ENCODE data around the gene OSCP1. TPM values are rescaled to one million over a fixed set of nuclear protein-coding genes. Genes with fewer than 3 reads are reported as not detected.

The OSCP1 gene
- total and polyA plus RNA-seq, 4 donors = 16.9 to 31.4 (median 23.2) TPM

DNA sequence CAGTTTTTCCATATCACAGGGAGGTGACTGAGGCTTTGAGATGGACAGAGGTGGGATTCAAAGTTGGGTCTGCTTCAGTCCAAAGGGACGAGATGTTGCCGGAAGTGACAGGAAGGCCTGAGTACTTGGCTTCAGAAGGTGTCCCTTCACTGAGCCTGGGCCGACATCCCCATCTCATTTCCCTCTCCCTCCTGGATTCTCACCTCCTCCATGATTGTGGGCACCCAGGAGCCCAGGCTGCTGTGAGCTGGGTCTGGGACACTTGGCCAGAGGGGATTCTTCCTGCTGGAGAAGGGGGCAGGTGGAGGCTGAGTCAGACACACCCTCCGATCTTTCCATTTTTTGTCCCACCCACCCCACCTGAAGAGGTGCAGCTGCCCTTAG is 16.8 kb upstream of the OSCP1 start:
- H3K36me3 ChIP-seq (ENCODE audit: control insufficient read depth in 4 of 4, insufficient read depth in 4 of 4, low read length in 4 of 4) = peaks cover 0 to 4% (median 4%) of the 10 kb centered on the region in 4 donors
- no peaks in the 10 kb centered on the region for H3K9me3 ChIP-seq (ENCODE audit: control insufficient read depth in 4 of 4, insufficient read depth in 3 of 4, low read length in 3 of 4)
- ATAC-seq (ENCODE audit: insufficient read depth, low FRiP score) (no peak), DNase-seq (no peak)
- H3K4me3 ChIP-seq = no peak overlapping the region
- no peaks in the 10 kb centered on the region for H3K27me3 ChIP-seq (ENCODE audit: control insufficient read depth in 3 of 3, insufficient read depth in 3 of 3, low read length in 2 of 3)
- H3K4me1 ChIP-seq (ENCODE audit: control insufficient read depth in 5 of 5, insufficient read depth in 5 of 5, low read length in 5 of 5) = peaks cover 0 to 12% (median 3%) of the 10 kb centered on the region in 5 donors
- H3K27ac ChIP-seq (ENCODE audit: low read depth in 1 of 2, low read length in 1 of 2) = no peak overlapping the region
- TF ChIP-seq, protein P1, sequence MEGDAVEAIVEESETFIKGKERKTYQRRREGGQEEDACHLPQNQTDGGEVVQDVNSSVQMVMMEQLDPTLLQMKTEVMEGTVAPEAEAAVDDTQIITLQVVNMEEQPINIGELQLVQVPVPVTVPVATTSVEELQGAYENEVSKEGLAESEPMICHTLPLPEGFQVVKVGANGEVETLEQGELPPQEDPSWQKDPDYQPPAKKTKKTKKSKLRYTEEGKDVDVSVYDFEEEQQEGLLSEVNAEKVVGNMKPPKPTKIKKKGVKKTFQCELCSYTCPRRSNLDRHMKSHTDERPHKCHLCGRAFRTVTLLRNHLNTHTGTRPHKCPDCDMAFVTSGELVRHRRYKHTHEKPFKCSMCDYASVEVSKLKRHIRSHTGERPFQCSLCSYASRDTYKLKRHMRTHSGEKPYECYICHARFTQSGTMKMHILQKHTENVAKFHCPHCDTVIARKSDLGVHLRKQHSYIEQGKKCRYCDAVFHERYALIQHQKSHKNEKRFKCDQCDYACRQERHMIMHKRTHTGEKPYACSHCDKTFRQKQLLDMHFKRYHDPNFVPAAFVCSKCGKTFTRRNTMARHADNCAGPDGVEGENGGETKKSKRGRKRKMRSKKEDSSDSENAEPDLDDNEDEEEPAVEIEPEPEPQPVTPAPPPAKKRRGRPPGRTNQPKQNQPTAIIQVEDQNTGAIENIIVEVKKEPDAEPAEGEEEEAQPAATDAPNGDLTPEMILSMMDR (IDR thresholded peaks at IDR 0.05; ENCODE audit: control extremely low read depth, extremely low read depth) = no peak
- H3K9ac ChIP-seq (ENCODE audit: insufficient read depth in 1 of 2, low read length in 2 of 2) = no peak overlapping the region
- WGBS, 2 donors = 95 to 96% methylated on average over 4 of the region's 4 CpGs

DNA sequence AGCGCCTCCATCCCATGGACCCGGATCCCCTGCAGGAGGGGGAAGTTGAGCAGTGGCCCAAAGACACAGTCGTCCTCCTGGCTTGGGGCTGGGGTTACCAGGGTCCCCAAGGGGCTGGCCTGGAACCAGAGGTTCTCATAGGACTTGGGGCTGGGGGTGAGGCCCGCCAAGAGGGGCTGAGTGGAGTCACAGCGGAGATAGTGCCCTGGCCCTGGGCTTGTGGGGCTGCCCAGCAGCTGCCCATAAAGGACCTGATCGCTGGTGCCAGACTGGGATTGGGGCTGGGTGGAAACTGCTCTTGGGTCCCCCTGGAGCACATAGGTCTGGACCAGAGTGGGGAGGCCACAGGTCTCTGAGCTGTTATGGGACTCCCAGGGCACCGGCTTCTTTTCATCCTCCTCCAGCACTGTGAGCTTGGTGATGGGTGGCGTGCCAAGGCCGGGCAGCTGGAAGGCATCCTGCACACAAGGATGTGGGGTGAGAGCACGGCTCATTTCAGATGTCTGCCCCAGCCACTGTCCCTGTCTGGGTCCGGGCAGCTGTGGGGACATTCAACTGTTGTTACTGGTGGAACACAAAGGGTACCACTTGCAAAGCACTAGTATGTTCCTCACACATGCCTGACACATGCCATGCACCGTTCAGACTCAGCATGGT is 16.2 kb upstream of the OSCP1 start:
- Histone ChIP-seq H3K4me3 (no peak overlapping the region), H3K9me3 (ENCODE audit: control insufficient read depth in 4 of 4, insufficient read depth in 3 of 4, low read length in 3 of 4) (no peaks in the 10 kb centered on the region), H3K9ac (ENCODE audit: insufficient read depth in 1 of 2, low read length in 2 of 2) (no peak overlapping the region), H3K27me3 (ENCODE audit: control insufficient read depth in 3 of 3, insufficient read depth in 3 of 3, low read length in 2 of 3) (no peaks in the 10 kb centered on the region), H3K36me3 (ENCODE audit: control insufficient read depth in 4 of 4, insufficient read depth in 4 of 4, low read length in 4 of 4) (peaks cover 3 to 7% (median 5%) of the 10 kb centered on the region in 4 donors), H3K4me1 (ENCODE audit: control insufficient read depth in 5 of 5, insufficient read depth in 5 of 5, low read length in 5 of 5) (peaks cover 0 to 12% (median 3%) of the 10 kb centered on the region in 5 donors), H3K27ac (ENCODE audit: low read depth in 1 of 2, low read length in 1 of 2) (no peak overlapping the region)
- TF ChIP-seq, protein P1 (IDR thresholded peaks at IDR 0.05; ENCODE audit: control extremely low read depth, extremely low read depth) = no peak
- WGBS, 2 donors = 86 to 89% methylated on average over 12 of the region's 12 CpGs
- ATAC-seq (ENCODE audit: insufficient read depth, low FRiP score) (no peak), DNase-seq (no peak)

DNA sequence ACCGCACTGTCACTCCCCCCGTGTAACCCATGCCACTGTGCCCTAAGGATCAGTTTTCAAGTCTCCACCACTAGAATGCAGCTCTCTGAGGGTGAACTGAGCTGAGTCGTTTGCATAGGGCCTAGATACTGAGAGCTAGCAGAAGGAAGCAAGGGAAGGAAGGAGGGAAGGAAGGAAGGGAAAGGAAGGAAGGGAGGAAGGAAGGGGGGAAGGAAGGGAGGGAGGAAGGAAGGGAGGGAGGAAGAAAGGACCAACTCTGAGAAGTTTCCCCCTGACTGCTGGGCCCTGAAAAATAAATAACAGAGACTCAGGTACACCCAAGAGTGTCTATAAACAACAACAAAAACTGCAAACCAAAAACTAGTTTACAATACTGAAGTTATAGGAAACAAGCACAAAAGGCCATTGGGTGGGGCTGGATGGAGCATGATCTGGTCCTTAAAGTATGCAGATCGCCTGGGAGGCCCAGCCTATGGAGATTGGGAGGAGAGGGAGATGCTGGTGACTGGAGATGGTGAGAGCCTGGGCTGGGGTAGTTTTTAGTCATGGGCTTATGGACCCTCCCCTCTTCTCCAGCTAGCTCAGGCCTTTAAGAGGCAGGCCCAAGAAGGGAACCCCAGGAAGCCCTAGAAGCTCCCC is 15.6 kb upstream of the OSCP1 start:
- Histone ChIP-seq H3K4me3 (no peak overlapping the region), H3K9ac (ENCODE audit: insufficient read depth in 1 of 2, low read length in 2 of 2) (no peak overlapping the region), H3K36me3 (ENCODE audit: control insufficient read depth in 4 of 4, insufficient read depth in 4 of 4, low read length in 4 of 4) (peaks cover 4 to 14% (median 9%) of the 10 kb centered on the region in 4 donors), H3K9me3 (ENCODE audit: control insufficient read depth in 4 of 4, insufficient read depth in 3 of 4, low read length in 3 of 4) (no peaks in the 10 kb centered on the region), H3K27ac (ENCODE audit: low read depth in 1 of 2, low read length in 1 of 2) (no peak overlapping the region), H3K27me3 (ENCODE audit: control insufficient read depth in 3 of 3, insufficient read depth in 3 of 3, low read length in 2 of 3) (no peaks in the 10 kb centered on the region), H3K4me1 (ENCODE audit: control insufficient read depth in 5 of 5, insufficient read depth in 5 of 5, low read length in 5 of 5) (peaks cover 0 to 12% (median 3%) of the 10 kb centered on the region in 5 donors)
- DNase-seq = no peak
- 65 to 73% methylated on average over 4 of the region's 4 CpGs for WGBS, 2 donors
- ATAC-seq (ENCODE audit: insufficient read depth, low FRiP score) = no peak
- TF ChIP-seq, protein P1 (IDR thresholded peaks at IDR 0.05; ENCODE audit: control extremely low read depth, extremely low read depth) = no peak
